Measurements from ENCODE around the gene STK26.
"Not testable (repeated sequence)": the region's sequence is repeated elsewhere in the genome, so short reads cannot be mapped to it uniquely, and the experiment has no call there.

The STK26 gene

DNA sequence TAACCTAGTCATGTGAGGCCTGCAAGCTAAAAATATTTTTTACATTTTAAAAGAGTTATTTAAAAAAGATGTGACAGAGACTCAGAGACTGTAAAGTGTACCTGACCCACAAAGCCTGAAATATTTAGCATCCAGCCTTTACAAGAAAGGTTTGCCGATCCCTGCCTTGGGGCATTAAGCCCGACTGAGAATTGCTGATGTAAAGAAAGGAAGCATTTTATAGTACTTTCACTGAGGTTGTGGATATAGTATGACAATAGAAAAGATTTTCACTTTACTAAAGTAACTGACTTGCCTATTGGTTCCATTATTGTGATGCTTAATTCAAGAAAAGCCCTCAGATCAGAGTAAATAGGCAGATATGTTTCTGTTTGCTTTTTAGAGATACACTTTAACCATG lies 17.0 kb downstream of the STK26 start:
- no peak for FAIRE-seq

DNA sequence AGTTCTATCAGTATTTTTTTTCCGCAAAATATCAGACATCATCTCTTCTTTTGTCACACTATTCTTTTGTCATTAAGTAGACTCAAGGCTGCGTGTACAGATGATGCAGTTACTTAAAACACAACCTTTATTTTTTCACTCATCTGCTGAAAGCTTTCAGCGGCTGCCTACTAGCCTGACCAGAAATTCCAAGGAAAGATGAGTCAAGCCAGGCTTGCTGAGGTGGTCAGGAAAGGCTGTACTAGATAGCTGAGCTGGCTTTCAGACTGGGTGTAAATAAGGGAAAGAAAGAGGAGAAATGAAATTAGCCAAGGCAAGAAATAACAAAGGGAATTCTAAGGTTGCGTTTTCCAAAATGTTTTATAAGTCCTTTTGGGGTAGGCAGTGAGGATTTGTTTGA lies 17.9 kb downstream of the STK26 start:
- no peak for FAIRE-seq

DNA sequence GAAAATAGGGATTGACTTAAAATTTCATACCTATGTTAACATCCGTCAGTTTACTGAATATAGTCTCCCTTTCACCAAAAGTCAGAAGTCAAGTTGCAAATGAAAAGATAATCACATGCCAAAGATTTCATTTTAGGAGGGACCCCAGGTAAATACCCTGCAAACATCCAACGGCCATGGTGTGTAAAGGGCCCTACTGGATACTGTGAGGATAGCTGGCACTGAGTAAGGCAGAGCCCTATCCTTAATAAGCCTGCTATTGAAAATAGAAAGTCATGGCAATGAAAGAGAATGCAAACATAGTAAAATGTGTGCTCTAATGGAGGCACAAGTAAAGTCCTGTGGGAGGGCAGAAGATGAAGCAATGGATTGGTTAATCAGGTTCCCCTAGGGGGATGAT lies 20.9 kb downstream of the STK26 start:
- no peak for FAIRE-seq

DNA sequence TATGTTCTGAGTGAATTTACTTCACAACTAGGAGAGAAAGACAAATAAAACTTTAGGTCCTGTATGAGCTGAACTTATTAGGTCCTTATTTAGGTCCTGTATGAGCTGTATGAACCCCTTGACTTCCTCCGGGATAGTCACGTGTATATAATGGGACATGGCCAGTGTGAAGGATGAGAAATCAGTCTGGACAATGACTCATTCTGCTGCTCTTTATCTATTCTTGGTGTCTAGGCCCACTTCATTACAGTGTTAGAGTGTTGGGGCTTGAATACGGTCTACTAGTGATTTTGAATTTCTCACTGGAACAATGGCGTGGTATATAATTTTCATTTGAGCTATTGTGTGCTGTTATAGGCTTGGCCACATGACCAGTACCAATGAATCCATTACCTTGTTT lies 21.9 kb downstream of the STK26 start:
- no peak for FAIRE-seq

DNA sequence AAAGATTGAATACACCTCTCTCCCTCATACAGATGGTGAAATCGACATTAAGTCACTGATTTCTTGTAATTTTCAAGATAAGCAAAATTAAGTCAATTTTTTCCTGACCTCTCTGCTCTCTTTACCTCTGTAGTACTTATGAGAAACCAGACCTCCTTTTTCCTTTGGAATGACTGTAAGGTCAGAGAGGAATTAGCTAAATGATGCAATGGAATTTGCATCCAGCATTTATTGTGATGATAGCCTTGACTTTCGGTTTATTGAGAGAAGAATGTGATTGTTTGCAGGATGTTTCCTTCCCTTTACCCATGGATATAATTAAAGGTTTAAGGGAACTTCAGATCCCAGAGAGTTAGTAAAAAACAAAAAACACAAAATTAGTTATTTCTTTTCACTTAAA lies 22.4 kb downstream of the STK26 start:
- FAIRE-seq, result no peak

DNA sequence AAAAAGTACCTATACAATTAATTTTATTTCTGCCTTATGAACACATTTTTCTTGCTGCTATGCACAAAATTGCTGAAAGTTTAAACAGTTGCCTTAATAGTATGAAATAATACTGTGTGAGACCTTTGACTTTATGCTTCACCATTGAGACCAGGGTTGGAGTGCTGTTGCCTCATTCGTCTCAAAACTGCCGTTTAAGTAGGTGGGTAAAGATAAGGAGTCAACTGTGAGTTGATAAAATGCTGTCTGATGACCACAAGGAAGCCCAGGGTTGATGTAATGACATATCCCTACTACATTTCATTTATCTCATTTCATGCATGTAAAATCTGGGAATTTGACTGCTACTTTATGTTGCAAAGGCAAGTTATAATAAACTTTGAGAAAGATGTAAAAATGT lies 23.4 kb downstream of the STK26 start:
- no peak for FAIRE-seq

DNA sequence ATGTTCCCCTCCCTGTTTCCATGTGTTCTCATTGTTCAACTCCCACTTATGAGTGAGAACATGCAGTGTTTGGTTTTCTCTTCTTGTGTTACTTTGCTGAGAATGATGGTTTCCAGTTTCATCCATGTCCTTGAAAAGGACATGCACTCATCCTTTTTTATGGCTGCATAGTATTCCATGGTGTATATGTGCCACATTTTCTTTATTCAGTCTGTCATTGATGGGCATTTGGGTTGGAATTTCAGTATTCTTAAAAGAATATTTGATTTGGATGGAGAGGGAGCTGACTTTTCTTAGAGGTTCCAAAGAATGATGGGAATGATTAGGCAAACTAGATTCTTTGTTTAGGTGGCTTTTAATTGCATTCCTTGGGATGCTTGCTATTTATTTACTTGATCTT lies 28.7 kb downstream of the STK26 start:
- FAIRE-seq, result not testable (repeated sequence)

DNA sequence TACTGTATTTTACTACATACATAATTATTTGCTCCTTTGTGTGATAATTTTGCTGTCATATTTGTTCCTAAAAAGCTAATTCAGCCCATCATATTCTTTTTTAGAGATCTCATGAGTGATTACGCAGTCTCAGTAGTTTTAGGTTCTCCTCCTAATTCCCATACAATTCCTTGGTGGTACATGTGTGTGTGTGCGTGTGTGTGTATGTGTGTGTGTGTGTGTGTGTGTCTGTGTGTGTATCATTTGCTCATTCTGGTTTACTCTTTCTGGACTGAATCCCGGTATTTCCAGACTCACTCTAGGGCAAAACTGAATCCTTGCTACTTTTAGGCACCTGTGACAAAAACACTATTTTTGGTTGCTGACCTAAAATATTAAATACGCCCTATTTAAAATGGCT lies 34.9 kb downstream of the STK26 start:
- no peak for FAIRE-seq

DNA sequence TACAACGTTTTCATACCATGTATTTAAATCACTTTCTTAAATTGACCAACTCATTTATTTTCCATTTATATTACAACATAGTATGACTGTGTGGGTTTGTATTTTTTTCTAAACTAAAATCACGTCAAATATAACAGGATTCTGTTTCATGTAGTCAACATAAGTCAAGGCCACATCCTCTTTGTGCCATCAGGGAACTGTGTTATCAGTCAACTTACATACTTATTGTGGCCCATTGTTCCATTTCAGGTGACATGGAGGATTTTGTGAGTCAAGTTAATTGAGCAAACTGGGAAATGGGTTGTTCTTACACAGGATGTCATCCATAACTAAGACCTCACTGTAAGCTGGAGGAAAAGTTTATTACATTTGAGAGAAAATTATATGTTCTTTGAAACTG lies 35.9 kb downstream of the STK26 start:
- FAIRE-seq, result no peak

DNA sequence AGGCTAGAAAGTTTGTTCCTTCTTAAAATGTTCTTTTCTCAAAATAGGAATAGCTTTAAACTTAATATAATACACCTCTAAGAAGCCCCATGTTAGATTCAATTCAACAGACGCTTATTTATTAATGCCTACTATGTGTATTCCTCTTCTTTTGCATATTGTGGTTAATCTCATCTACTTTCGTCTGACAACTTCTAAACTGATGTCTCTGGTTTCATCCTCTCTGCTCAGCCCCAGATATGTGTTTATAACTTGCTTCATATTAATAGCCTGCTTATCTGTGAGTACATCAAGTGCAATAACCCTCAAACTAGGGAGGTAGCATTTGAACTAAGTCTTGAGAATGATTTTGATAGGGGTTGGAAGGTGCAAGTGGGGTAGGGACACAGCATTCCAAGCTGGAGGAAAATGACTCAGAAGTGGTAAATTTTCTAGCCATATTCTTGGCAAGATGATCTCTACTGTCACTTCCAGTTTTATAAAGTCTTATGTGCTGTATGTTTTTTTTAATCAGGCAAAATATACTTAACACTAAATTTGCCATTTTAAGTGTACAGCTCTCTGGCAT lies 37.0 kb downstream of the STK26 start:
- FAIRE-seq, result no peak

DNA sequence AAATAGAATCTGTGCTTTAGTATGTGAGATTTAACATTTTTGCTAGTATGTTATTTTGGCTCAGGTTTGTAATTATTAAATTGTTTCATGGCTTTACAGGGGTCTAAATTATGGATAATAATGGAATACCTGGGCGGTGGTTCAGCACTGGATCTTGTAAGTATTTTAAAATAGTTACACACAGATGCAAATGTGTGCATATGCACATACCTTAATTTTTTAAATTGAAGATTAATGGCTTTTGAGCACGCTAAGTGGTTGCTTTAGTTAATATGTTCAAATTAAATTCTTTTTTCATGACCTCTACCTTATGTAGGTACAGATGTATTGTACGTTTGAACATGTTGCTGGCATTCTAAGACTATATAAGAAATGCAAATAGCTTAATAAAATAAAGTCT lies 40.2 kb downstream of the STK26 start:
- no peak for FAIRE-seq

DNA sequence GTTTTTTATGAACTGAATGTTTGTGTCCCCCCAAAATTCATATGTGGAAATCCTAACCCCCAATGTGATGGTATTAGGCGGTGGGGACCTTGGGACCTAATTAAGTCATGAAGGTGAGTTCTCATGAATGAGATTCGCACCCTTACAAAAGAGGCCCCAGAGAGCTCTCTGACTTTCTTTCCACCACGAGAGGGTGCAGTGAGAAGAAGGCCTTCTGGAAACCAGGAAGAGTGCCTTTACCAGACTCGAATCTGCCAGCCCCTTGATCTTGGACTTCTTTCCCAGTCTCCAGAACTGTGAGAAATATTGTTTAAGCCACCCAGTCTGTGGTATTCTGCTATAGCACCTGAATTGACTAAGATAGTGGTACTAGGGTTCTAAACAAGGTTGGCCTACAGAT lies 40.8 kb downstream of the STK26 start:
- FAIRE-seq, result no peak

DNA sequence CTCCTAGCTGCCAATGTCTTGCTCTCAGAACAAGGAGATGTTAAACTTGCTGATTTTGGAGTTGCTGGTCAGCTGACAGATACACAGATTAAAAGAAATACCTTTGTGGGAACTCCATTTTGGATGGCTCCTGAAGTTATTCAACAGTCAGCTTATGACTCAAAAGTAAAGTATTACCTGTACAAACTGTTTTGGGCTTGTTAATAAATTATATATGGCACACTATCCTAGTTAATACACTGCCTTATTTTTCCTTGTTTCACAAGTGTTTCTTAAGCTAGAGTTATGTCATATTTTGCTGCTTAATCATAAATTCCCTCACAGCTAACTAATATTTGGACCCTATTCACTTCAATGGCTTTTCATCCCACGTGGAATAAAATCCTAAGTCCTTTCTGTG lies 45.3 kb downstream of the STK26 start:
- FAIRE-seq, result no peak

DNA sequence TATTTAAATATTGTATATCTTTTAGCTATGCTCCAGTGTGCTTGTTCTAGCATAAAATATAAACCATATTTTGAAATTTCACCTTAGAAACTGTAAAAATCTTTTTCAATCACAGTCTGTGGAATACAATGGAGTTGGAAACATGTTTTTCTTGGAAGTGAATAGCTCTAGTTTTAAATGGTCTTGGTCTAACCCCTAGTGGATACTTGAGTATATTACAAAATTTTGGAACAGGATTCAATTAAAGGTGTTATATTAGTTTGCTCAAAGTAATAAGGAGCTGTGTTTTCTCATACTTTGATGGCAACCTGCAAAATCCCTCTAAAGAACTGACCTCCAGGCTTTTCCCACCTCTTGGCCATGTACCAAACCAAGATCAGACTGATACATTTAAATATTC lies 48.2 kb downstream of the STK26 start:
- FAIRE-seq, result peak; percentile 76

DNA sequence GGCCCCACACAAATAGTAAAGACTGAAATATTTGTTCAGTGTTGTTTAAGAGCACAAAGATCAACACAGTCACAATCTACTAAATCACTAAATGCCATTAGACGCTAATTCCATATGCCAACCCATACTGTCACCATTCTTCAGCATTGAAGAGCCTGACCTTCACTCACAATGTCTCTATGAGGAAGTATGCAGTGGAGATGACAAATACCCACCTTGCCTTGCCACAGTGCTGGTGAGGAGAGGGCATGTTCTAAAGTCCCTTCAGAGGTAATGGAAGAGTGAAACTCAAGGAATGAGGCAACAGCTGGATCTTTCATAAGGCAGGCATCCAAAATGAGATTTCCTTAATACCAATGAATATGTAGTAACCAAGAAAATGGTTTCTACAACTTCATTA lies 54.3 kb downstream of the STK26 start:
- FAIRE-seq, result no peak

DNA sequence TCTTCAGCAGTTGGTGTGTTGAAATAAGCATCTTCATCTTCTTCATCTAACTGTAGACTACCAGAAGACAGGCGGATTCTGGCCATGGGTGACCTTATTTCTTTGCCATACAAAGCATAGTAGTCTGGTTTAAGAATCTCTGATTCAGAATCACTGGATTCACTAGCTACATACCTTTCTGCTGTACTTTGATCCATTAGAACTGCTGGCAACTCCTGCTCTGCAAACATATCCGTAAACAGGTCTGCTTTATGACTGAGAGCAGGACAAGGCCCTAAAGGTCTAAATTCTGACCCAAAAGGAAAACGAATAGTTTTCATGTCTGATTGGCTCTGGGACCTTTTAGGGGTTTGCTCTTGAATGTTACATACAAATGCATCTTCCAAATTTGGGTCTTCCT lies 54.8 kb downstream of the STK26 start:
- no peak for FAIRE-seq

DNA sequence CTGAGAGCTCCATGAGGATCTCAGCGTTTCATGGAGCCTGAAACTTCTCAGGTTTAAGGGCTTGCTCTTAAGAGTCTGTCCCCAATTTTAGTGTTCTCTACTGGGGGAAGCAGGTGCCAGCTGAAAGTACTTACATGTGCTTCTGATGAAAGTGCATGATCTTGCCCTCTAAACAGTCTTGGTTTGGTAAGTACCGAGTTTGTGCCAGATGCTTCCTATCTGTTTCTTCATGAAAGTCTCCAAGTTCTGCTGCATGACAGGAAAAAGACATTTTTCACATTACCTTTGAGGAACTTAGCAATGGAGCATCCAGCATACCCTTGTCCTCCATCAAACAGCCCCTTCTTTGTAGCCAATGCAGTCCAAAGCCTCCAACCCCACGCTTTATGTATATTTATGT lies 62.7 kb downstream of the STK26 start:
- no peak for FAIRE-seq

DNA sequence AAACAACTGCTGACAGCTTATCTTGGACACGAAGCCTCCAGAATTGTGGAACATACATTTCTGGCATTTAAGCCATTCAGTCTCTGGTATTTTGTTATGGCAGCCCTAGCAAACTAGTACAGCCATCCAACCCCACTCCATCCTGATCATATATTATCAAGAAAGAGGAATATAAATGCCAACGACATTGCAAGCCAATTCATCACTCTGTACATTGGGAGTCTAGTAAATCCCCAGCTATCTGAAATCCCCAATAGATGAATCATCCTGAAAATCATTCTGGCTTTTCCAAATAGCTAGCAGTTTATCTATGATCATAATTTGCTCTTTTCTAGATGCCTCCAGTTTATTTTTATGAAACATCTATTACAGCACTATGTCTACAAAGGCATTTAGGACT lies 63.6 kb downstream of the STK26 start:
- FAIRE-seq, result no peak

DNA sequence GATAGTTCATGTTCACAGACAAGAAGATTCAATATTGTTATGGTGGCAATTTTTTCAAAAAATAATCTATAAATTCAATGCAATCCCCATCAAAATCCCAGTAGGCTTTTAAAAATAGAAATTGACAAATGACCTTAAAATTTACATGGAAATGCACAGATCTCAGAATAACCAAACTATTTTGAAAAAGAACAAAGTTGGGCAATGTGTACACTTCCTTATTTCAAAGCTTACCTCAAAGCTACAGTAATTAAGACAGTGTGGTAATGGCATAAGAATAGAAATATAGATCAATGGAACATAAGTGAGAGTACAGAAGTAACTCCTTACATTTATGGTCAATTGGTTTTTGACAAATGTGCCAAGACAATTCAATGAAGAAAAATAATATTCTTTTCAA lies 65.8 kb downstream of the STK26 start:
- no peak for FAIRE-seq

DNA sequence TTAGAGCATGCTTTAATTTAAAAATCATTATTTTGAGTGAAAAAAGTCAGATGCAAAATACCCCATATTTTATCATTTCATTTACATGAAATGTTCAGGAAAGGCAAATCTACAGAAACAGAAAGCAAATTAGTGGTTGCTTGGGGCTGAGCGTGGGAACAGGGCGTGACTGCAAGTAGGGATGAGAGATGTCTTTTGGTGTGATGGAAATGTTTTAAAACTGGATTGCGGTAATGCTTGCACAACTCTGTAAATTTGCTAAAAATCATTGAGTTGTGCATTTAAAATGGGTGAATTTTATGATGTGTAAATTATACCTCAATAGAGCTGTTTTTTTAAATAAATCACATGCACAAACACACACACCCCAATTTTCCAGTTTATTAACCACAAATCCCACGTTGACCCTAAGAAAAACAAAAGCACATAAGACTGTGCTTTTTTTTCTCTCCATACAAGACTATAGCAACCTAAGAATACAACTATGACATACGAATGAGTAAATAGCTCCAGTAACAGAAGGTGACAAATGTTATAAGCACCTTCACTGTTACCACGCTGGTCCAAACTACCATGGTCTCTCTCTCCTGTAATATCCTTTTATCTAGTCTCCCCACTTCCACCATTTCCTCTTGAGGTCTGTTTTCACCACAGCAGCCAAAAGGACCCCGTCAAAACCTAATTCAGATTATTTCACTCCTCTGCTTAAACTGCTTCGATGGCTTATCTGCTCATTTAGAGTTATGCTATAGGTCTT lies 67.5 kb downstream of the STK26 start:
- no peak for FAIRE-seq

DNA sequence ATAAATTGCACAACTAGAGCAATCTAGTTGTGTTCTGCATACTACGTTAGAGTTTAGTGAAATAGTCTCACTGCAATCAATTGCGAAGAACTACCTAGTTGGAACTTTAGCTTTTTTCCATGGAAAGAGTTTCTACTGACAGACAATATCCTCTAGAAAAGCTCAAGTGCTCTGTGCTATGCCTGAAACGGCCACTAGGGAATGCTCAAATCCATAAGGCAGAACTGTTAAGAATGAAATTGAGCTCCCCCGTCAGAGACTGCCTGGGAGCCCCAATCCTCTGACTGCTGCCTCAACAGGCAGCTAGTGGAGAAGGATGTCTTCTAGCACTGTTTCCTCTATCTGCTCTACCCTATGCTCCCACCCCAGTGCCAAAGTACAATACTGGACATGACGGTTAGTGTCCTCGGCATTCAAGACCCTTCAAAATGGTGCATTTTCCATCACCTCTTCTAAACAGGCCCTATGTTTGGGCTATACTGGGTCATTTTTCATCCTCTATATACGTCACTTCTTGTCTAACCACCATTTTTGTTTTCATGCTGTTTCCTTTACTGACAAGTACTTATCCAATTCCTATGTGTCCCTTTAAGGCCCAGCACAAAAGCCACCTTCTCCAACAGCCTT lies 69.5 kb downstream of the STK26 start:
- peak; percentile 80 for FAIRE-seq

DNA sequence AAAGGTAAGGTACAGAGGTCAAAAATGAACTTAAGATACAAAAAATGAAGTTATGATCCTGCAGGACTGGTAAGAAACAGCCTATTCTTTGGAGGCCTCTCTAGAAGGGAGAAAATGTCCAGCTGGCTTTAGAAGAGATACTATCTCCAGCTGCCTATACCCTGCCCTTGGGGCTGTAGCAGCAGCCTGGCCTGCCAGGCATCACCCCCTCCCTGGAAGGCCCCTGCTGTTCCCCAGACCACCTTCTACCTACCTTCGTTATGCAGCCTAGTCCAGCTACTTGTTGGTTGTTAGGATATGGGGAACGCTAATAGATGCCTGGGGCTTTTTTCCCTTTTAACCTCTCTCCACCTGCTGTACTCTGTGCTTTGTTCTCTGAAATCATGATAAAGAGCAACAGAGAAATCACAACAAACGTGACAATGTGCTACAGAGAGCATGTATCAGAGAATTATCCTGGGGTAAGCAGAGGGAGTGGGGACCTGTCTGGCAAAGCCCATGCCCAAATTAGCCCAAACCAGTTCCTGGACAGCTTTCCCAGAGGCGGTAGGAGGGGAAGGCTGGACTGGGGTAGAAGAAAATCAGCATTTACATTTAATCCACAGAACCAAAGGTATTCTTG lies 70.2 kb downstream of the STK26 start:
- no peak for FAIRE-seq

DNA sequence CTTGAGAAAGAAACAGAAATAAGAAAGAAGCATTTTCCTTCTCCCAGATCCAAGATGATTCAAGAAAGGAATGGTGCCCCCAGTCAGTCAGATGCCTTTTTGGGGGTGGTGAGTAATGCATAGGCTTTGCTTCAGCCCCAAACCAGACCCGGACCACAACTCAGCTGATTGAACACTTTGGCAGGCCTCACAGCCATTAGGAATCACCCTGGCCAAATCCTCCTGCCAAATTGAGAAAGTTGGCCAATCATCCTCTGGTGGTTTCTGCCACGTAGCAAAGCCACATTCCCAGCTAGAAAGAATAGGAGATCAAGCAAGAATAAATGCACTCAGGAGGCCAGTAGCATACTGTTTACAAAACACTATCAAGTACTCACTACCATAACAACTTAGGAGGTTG lies 71.1 kb downstream of the STK26 start:
- no peak for FAIRE-seq

DNA sequence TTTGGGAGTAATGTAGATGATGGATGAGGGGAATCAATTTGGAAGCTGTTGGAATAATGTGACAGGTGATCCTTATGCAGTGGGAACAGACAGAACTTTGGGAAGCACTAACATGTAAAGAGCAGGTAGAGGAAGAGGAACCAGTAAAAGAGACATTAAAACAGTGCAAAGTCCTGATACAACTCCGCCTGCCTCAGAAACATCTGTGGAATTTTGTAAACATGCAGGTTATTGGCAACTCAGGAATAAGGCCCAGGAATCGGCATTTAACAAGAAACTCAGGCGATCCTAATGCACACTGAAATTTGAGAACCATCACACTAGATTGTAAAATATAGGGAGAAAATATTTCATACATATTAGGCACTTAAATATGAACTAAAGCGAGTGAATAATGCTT lies 75.6 kb downstream of the STK26 start:
- not testable (repeated sequence) for FAIRE-seq

Data from A204.1 (cell line).